ENCODE data around the gene MEDAG.
"Not testable (repeated sequence)": the region's sequence is repeated elsewhere in the genome, so short reads cannot be mapped to it uniquely, and the experiment has no call there.

Gene MEDAG

DNA sequence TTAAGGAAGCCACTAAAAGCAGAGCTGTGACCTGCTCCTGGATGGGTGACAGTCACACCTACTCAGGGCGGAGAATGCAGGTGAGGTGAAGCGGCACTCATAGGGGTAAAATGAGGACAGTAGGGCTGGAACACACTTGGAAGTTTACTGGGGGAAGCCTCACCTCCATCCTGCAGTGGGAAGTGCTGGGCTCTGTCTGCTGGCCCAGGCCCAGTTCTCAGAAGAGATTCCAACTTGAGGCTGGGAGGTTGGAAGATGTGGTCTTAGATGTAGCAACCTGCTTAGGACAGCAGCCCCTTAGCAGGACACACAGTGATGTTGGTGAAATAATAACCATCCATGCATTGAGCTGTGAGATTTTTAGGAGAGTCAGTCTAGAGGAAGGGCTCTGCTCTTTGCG is 4.6 kb downstream of the MEDAG start:
- no peak for FAIRE-seq

DNA sequence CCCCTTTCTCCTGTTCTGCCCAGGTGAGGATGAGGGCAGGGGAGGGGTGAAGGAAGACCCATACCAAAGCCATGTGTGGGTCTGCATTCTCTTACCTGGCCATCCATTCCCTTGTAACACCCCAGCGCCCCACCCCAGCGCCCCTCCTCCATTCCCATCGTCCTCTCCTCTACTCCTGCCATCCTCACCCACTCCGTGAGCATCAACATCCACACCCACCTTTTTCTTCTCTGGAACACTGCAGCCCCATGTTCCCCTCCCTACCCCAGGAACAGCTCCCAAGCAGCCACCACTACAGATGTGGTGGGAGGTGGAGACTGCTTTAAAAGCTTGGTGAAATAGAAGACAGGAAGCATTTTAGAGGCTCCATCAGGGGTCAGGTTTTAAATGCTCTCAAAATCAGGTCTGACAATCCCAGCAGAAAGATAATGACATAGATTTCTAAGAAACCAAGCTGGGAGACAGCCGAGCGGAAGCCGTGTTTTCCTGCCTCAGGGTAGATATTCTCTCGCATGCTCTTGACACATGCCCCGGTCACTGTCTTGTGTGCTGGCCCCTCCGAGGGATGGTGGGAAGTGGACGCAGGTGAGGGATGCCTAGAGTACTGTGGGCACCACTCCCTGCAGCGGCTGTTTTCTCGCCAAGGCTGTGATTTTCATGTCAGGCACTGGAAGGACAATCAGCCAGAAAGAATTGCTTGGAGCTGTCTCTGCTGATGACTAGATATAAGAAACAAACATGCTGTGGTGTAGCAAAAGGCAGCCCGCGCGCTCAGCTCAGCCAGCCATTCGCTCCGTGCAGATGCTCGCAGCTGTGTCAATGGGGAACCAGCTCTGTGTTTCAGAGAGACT is 9.8 kb downstream of the MEDAG start:
- FAIRE-seq = no peak

DNA sequence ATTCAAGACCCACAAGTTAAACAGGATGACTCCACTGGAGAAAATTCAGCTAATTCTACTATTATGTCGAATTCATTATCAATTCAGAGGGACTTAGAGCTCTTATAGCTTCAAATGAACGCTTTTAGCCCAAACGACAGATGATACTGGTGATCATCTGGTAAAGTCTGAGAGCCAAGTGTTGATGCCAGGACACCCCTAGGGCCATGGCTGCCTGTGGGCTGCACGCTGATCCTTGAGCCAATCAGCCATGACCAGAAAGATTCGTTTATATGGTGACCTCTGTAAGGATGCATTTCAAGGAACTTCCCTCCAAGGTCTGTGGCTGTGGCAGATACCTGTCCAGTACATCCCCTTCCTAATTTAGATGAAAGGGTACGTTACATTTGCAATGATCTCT is 10.9 kb downstream of the MEDAG start:
- no peak for FAIRE-seq

DNA sequence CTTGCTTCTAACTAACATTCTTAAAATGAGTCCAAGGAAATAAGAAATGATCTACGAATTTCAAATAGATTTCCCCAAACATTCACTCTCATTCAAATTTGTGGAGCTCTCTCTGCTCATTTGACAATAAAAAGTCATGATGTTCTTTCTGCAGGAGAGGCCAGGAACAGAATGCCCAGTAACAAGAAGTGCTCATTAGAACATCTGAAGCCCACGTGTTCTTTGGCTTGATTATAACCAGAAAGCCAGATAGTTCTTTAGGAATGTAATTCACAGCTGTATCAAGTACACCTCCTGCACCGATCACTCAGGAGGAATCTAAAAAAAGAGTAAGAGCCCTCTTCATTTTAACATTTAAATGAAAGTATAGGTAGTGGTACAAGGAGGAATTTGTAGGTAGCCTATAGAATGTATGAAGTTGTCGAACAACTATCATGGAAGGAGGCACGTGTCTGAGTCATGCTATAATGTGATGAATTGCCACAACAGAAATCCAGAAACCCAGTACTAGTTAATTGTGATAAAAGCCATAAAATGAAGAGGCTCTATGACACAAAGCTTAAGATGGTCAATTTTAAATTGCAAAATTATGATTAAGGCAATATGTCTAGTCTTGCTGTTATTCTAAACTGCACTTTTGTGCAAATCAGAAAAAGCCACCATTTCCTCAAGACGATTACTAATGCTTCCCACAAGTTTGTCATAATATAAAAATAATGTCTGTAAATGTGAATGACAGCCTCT is 12.8 kb downstream of the MEDAG start:
- FAIRE-seq = no peak

DNA sequence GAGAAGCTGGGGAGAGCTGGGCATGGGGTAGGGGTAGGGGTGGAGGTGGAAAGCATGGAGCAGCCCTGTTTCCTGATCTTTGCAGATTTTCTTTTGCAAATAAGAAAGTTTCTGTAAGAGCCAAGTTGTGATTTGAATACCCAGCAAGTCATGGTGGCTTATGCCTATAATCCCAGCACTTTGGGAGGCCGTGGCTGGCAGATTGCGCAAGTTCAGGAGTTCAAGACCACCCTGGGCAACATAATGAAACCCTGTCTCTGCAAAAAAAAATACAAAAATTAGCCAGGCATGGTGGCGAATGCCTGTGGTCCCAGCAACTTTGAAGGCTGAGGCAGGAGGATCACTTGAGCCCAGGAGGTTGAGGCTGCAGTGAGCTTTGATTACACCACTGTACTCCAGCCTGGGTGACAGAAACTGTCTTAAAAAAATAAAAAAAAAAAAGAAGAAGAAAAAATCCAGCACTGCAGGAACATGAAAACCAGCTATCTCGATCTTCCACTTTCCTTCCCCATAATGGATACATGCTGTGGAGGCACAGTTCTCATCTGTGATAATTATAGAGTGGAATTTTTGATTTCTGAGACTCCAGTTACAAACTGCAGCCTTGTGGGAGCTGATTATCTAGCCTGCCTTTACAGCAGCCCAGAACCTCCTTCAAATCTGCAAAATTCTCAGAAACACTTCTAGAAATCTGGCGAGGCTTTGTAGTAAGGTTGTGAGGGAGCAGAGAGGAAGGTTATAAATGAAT is 14.3 kb downstream of the MEDAG start:
- FAIRE-seq = no peak

DNA sequence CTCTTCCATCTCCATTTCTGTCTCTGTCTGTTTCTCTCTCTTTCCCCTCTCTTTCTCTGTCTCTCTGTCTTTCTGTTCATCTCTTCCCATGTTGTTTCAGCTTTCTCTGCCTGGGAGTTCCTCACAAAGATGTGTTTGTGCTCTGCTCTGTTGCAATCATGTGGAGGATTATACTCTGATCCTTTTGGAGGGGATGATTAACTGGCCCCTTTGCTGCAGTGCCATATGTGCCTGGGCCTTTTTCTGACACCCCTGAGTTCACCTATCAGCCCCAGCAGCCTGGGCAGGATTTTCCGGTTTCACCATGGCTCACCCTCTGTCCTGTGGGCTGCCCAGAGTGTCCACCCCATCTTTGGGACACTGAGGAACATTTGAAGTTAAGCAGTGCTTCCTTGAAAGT is 17.3 kb downstream of the MEDAG start:
- no peak for FAIRE-seq

DNA sequence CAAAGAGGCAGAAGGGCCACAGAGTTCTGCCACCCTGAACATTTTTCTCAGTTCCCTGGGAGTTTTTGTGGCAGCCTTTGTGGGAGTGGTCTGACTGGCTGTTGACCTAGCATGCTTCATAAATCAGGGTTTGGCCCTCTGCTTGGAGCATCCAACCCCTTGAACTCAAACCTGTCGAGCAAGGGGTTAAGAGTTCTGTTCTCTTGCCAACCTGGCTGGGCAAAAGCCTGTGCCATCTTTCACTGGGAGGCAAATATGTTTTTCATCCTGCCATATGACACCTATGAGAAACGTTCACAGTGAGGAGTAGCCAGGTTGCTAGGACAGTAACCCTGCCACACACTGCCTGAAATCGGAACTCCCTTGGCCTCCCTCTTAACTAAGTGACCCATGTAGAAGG is 18.6 kb downstream of the MEDAG start:
- no peak for FAIRE-seq

DNA sequence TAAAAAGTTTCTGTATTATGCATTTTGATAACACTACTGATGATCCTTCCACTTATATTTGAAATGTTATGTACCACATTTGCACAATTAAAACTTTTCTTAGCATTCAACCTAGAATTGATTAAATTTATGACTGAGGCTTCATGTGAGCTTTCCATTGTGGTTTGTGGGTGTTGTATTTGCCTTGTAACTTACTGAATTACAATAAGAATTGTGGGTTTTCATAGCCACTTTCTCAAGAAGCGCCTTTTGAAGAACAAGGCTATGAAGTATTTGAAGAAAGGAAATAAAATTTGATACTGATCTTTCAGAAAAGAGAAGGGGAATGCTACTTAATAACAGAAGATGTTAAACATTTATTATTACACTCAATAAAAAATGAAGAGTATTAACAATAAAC is 19.4 kb downstream of the MEDAG start:
- no peak for FAIRE-seq

DNA sequence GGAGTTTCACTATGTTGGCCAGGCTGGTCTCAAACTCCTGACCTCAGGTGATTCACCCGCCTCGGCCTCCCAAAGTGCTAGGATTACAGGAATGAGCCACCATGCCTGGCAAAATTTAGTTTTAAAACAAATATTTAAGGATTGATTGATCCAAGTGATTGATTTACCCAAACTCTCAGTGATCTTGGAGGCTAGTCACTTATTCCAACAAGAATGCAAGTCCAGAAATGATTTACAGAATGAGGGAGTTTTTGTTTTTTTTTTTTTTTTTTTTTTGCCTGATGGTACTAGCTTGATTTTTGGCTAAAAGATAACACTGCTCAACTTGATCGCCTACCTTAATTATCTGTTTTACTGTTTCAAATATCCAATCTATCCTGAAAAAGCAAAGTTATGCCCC is 20.7 kb downstream of the MEDAG start:
- no peak for FAIRE-seq

DNA sequence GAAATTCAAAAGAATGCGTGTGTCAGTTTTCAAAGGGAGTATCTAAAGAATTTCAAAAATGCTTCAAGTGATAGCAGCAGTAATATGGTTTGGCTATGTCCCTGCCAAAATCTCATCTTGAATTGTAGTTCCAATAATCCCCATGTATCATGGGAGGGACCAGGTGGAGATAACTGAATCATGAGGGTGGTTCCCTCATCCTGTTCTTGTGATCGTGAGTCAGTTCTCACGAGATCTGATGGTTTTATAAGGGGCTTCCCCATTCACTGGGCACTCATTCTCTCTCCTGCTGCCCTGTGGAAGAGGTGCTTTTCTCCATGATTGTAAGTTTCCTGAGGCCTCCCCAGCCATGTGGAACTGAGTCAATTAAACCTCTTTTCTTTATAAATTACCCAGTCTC is 21.1 kb downstream of the MEDAG start:
- FAIRE-seq = not testable (repeated sequence)

DNA sequence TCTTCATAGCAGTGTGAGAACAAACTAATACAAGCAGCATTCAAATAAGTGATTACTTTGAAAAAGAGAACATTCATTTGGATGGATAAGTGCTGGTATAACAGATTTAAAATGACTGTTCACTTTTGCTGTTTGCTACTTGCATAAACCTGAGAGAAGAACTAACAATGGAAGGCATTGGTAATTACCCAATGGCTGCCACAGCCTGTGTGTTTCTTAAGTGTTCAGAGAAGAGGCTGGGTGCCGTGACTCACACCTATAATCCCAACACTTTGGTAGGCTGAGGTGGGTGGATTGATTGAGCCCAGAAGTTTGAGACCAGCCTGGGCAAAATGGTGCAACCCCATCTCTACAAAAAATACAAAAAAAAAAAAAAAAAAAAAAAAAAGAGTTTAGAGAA is 21.5 kb downstream of the MEDAG start:
- FAIRE-seq = no peak

DNA sequence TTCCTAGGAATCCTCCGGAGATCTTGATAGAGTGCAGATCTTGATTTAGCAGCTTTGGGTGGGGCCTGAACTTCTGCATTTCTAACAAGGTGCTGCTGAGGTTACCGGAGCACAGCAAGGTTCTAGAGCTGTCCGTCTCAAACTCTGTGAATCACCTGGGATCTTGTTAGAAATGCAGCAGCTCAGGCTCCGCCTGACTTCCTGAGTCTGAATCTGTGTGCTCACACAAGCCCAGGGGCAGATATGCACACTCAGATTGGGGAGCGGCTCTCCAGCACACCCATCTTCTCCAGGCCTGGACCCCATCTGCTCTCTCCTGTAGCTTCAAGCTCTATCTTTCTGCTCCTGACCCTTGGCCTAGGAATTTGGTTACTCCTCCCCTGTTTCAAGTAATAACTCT is 22.9 kb downstream of the MEDAG start:
- FAIRE-seq = no peak

DNA sequence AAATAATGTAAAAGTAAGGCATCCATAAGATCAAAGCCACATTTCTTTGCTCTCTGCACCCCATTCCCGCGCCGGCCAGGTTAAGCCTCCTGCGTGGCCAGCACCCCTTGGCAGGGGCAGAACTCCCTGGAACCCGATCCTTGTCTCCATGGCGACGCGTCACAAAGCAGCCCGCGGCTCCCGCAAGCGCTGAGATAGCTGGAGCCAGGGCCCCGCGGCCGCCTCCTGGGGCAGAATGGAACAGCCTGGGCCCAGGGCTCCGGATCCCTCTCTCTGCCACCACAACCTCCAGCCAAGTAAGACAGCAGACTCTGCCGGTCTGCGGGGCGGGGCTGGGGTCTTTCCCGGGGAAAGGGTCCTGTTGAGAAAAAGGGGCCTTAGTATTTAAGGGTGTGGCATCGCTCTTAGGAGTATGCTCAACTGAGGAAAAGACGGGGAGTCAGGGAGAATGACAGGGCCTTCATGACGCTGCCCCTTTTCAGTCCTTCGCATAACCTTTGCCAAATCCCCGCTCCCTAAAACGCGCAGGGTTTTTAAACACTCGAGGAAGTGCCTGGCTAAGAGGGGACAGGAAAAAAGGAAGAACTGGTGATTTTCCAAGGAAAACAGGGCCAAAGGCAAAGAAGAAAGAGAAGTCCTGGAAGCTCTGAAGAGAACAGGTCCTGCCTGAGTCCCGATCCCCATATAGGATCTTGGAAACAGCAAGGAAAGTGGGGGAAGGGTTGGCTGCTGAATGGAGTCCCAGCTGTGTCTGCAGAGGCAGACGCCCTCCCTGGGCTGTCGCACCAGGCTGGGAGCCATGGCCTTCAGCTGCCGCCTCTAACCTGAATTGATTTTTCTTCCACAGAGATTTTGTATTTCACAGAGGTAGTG is 26.6 kb downstream of the MEDAG start, which contains the start of gene TEX26:
Gene TEX26 (plus strand): TSS at position 176 of the 873 bp plus-strand sequence. CDS start 60 bp downstream, at position 236.
- FAIRE-seq = no peak

DNA sequence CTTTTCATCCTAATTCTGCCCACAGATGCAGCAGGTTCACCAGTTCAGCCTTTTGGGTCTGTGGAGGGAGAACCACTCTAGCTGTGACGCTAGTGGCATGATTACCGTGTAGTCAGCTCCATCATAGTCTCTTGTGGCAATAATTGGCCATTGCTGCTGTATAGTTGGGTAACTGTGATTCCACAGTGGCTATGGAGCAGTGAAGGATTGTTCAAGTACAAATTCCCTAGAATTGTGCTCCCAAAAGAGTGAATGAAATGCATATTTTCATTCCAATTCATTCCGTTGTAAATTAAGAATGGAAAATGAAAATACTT is 27.2 kb downstream of the MEDAG start:
- no peak for FAIRE-seq

DNA sequence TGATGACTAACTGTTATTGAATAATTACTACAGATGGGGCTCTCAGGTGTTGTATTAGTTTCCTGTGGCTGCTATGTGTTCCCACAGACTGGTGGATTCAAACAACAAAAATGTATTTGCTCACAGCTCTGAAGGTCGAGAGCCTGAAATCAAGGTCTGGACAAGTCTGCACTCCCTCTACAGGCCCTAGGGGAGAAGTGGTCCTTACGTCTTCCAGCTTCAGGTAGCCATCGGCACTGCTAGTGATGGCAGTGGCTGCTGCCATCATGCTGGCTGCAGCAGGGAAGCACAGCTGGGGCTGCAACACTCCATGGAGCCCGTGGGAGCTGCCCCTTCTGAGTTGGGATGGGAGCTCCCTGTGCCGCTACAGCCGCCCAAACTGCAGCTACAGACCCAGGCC is 28.3 kb downstream of the MEDAG start:
- FAIRE-seq = no peak

DNA sequence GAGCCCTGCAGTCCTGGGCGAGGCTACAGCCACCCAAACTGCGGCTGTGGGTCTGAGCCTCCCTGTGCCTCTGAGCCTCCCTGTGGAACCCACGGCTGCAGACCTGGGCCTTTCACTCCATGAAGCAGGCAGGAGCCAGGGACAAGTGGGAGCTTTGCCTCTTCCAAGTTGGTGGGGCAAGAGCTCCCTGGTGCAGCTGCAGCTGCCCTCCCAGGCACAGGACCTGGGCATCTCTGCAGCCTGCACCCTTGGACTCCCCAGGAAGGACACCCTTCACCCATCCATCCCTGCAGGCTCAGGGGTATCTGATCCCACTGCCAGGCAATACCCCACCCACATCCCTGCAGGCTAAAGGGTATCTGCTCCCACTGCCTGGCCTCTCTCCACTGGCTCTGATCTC is 28.7 kb downstream of the MEDAG start:
- FAIRE-seq = no peak

DNA sequence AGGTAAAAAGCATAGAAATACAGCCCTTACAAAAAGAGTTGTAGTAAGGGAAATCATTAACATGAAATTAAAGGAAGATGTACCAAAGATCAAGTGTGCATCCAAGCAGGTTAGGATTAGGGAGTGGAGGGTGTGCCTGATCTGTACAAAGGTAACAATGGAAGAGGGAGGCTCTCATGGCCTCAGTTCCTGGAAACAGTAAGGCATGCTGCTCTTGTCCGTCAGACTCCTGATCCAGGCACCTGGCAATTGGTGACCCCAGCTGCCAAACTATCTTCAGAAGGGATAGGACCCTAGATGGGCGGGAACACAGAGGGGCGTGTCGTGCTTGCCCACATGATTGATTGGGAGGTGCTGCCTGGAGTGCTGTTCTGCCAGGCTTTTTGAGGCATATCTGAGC is 30.9 kb downstream of the MEDAG start:
- no peak for FAIRE-seq

DNA sequence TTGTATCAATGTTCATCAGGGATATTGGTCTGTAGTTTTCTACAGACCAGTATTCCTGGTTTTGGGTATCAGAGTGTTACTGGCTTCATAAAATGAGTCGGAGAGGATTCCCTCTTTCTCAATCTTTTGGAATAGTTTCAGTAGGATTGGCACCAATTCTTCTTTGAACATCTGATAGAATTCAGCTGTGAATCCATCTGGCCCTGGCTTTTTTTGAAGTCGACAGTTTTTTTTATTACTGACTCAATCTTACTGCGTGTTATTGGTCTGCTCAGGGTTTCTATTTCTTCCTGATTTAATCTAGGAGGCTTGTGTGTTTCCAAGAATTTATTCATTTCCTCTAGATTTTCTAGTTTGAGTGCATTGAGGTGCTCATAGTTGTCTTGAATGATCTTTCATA is 37.8 kb downstream of the MEDAG start:
- FAIRE-seq = no peak

DNA sequence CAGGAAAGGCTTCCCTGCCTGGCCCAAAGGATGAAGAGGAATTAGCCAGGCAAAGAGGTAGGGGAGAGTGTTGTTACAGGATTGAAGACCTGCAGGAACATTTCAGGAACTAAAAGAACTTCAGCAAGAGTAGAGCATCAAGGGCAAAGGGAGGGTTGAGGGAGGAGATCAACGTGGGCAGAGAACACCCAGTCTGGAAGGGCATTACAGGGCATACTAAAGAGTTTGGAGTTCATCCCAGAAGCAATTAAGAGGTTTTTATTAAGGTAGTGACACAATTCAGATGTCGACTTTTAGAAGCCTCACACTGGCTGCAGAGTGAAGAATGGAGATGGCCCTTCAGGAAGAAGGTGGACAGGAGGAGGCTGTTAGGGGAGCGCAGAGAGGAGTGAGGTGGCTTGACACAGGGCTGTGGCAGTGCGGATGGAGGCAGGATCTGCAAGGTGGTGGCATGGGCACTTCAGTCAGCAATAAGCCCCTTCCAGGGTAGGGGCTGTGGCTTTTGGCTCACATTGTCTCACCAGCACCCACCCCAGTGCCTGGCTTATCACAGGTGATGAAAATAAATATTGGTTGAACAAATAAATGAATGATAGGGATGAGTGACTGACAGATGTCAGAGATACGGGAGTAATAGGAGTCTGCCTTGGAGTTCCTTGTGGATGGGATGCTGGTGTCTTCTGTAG is 51.3 kb downstream of the MEDAG start:
- FAIRE-seq = no peak

DNA sequence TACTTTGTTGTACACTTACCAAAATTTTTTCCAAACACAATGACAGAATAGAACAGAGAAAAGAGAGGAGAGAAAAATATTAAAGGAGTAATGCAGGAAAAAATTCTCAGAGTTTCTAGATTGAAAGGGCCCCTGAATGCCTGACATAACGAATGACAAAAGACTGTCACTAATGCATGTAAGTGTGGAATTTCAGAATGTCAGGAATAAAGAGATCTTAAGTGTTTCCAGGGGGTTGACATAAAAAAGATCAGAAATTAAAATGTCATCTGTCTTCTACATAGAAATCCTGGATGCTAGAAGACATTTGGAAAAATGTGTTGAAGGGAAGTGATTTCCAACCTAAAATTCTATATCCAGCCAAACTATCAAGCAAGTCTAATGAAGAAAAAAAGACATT is 53.6 kb downstream of the MEDAG start:
- FAIRE-seq = no peak

DNA sequence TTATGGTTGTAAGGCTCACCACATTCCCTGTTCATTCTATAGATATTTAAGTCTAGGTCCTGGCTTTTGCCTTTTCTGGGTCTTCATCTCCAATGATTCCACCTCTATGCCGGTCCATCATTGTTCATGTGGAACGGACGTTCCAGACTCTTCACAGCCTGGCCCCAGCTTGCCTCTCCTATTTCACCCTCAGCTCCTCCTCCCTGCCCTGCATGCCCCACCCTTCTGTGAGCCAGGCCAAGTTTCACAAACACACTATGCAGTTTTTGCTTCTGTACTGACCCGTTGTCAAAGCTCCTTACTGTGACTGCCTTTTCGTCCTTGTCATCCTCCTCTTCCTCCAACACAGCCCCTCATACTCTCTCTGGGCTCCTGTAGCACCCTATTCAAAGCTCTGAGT is 57.7 kb downstream of the MEDAG start:
- FAIRE-seq = no peak

DNA sequence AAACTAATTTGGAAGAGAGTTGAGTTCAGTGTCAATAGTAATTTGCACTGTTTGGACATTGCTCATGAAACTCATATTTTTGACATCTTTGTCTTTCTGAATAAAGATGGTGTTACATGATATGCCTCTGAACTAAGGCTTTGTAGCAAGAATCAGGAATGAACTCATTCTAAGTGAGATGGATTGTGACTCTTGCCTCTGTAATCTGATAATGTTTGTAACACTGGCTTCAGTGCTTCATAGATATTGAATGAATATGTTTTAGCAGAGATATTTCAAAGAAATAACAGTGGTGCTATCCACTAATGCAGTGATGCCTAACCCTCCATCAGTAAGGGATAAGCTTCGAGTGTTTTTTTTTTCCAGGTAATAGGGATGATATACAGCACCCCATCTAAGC is 59.3 kb downstream of the MEDAG start:
- no peak for FAIRE-seq

Data from TTC549 (cell line).